ENCODE measurements around the gene GPC1. TPM values are rescaled to one million over a fixed set of nuclear protein-coding genes. Genes with fewer than 3 reads are reported as not detected.

The GPC1 gene
- total RNA-seq, 1 donor from 2014 or later = 14.2 TPM

- H3K27me3 ChIP-seq = peaks cover 15% of the 10 kb centered on the region
- no peak overlapping the region for H3K4me3 Mint-ChIP-seq
Measured at GRCh38 chr2:240513549-240514287, 78.3 kb downstream of the GPC1 start.

GRCh38 chr2:240514631-240515030 is 79.2 kb downstream of the GPC1 start:
- Histone ChIP-seq H3F3A (ENCODE audit: low read depth) (peaks cover under 1% of the 10 kb centered on the region), H3K4me3 (no peak overlapping the region), H3K9ac (no peak overlapping the region), H3K27me3 (peaks cover 24% of the 10 kb centered on the region), H3K79me2 (ENCODE audit: low read depth) (no peaks in the 10 kb centered on the region), H3K9me3 (ENCODE audit: low read depth) (no peaks in the 10 kb centered on the region), H3K36me3 (no peaks in the 10 kb centered on the region), H4K20me1 (ENCODE audit: low read depth) (no peaks in the 10 kb centered on the region), H3K4me2 (no peak overlapping the region), H3K4me1 (peaks cover 4% of the 10 kb centered on the region), H2AFZ (replicated peaks) (no peak overlapping the region), H3K27ac (no peak overlapping the region)
- no peak for DNase-seq (ENCODE audit: low spot score)
- Mint-ChIP-seq H3K9me3 (no peaks in the 10 kb centered on the region), H3K4me1 (peaks cover 12% of the 10 kb centered on the region), H3K4me3 (no peak overlapping the region), H3K27me3 (ENCODE audit: insufficient read depth, low read depth) (peaks cover 7% of the 10 kb centered on the region), H3K36me3 (peaks cover 3% of the 10 kb centered on the region), H3K27ac (no peak overlapping the region)
- no peak for TF ChIP-seq EZH2 (IDR thresholded peaks at IDR 0.05)
- no peak for TF ChIP-seq EZH2phosphoT487 (IDR thresholded peaks at IDR 0.05)
- no peak for TF ChIP-seq CTCF (IDR thresholded peaks at IDR 0.05)

More at GRCh38 chr2:240513549-240514287, 78.3 kb downstream of the GPC1 start:
- Mint-ChIP-seq H3K4me1 (peaks cover 12% of the 10 kb centered on the region), H3K36me3 (peaks cover 3% of the 10 kb centered on the region), H3K9me3 (no peaks in the 10 kb centered on the region), H3K27me3 (ENCODE audit: insufficient read depth, low read depth) (peaks cover 9% of the 10 kb centered on the region), H3K27ac (no peak overlapping the region)
- H3K27ac ChIP-seq = no peak overlapping the region
- peak; percentile 83 for DNase-seq (ENCODE audit: low spot score)
- no peak overlapping the region for H2AFZ ChIP-seq (replicated peaks)
- TF ChIP-seq CTCF (IDR thresholded peaks at IDR 0.05) (peak; percentile 87), EZH2 (IDR thresholded peaks at IDR 0.05) (no peak), EZH2phosphoT487 (IDR thresholded peaks at IDR 0.05) (no peak)
- H3F3A ChIP-seq (ENCODE audit: low read depth) = no peaks in the 10 kb centered on the region
- no peaks in the 10 kb centered on the region for H3K9me3 ChIP-seq (ENCODE audit: low read depth)
- H3K4me2 ChIP-seq = no peak overlapping the region
- H3K36me3 ChIP-seq = no peaks in the 10 kb centered on the region
- no peaks in the 10 kb centered on the region for H4K20me1 ChIP-seq (ENCODE audit: low read depth)
- no peak overlapping the region for H3K9ac ChIP-seq
- H3K4me1 ChIP-seq = no peaks in the 10 kb centered on the region
- H3K4me3 ChIP-seq = no peak overlapping the region
- no peaks in the 10 kb centered on the region for H3K79me2 ChIP-seq (ENCODE audit: low read depth)

- Histone ChIP-seq H3K36me3 (no peaks in the 10 kb centered on the region), H3K4me1 (peaks cover 7% of the 10 kb centered on the region), H3K79me2 (ENCODE audit: low read depth) (no peaks in the 10 kb centered on the region), H2AFZ (replicated peaks) (no peak overlapping the region), H3K9me3 (ENCODE audit: low read depth) (no peaks in the 10 kb centered on the region), H3F3A (ENCODE audit: low read depth) (peaks cover 4% of the 10 kb centered on the region), H3K9ac (no peak overlapping the region), H3K27me3 (peaks cover 40% of the 10 kb centered on the region), H3K4me2 (no peak overlapping the region), H3K27ac (no peak overlapping the region), H4K20me1 (ENCODE audit: low read depth) (no peaks in the 10 kb centered on the region), H3K4me3 (no peak overlapping the region)
- Mint-ChIP-seq H3K9me3 (peaks cover 5% of the 10 kb centered on the region), H3K27me3 (ENCODE audit: insufficient read depth, low read depth) (peaks cover 10% of the 10 kb centered on the region), H3K36me3 (peaks cover 9% of the 10 kb centered on the region), H3K27ac (no peak overlapping the region), H3K4me1 (peaks cover 13% of the 10 kb centered on the region), H3K4me3 (no peak overlapping the region)
- no peak for TF ChIP-seq CTCF (IDR thresholded peaks at IDR 0.05)
- DNase-seq (ENCODE audit: low spot score) = no peak
Measured at GRCh38 chr2:240517342-240517741, 81.9 kb downstream of the GPC1 start.

MicroRNA genes within 50 kb of the gene (microRNA counts, 767-probe panel; counts per million panel counts)
- microRNA hsa-miR-149-5p = 6,756 counts per million, percentile 92 among the panel's probes with 10 or more counts

Small RNAs within 50 kb of the gene (microRNA-seq; reads per million reads assigned to microRNA genes)
- 909 reads per million, percentile 93 among the genes with 10 or more reads in this experiment for gene MIR149

Small RNAs within 50 kb of the gene (small RNA-seq; reads per million reads assigned to genes)
- 3.0 reads per million, percentile 91 among the genes with 10 or more reads in this experiment for gene MIR149

Other genes starting within 250 kb of the GPC1 start
- gene ANKMY1, start 122.3 kb downstream of the GPC1 start, total RNA-seq (ENCODE audit: low replicate concordance) = 4.2 and 6.9 TPM in 2 replicates
- 5.1 and 8.9 TPM in 2 replicates for gene DUSP28, start 124.7 kb downstream of the GPC1 start, total RNA-seq (ENCODE audit: low replicate concordance)
- 2.7 and 7.5 TPM in 2 replicates for gene RNPEPL1, start 132.8 kb downstream of the GPC1 start, total RNA-seq (ENCODE audit: low replicate concordance)
- gene CAPN10, start 151.1 kb downstream of the GPC1 start, total RNA-seq (ENCODE audit: low replicate concordance) = 16.1 and 62.9 TPM in 2 replicates
- gene GPR35, start 189.8 kb downstream of the GPC1 start, total RNA-seq (ENCODE audit: low replicate concordance) = 0.34 and 0.74 TPM in 2 replicates
- gene AQP12B, start 247.2 kb downstream of the GPC1 start, total RNA-seq (ENCODE audit: low replicate concordance) = not detected in 2 replicates

Data from neural progenitor cell (in vitro differentiated cells).